Right cardiac atrium (tissue), 5 donors: ENCODE results near the gene MSH3. TPM values are rescaled to one million over a fixed set of nuclear protein-coding genes. Genes with fewer than 3 reads are reported as not detected.

Source experiments
- ATAC-seq, 2 donors: fragments of 200-7000 bp; cut with Tn5 transposase; one replicate each; pipeline versions ENCODE4 v1.8.0 to v1.9.1; 2020; ENCODE audit warnings: moderate library complexity in 2 of 2, mild to moderate bottlenecking in 1 of 2
- DNase-seq, 3 donors: peaks; one replicate each; pipeline ENCODE4 v3.0.0-alpha.2; 2020
- H3K27ac ChIP-seq: one replicate; pipeline ENCODE4 v1.5.1; 2013; ENCODE audit warnings: mild to moderate bottlenecking, low read length, control low read depth, moderate library complexity
- H3K27me3 ChIP-seq: one replicate; pipeline ENCODE4 v1.6.1; 2013; ENCODE audit not compliant: control insufficient read depth, insufficient read depth
- H3K4me1 ChIP-seq: one replicate; pipeline ENCODE4 v1.6.1; 2013; ENCODE audit warnings: low read length; ENCODE audit not compliant: control insufficient read depth, insufficient read depth
- H3K4me3 ChIP-seq: one replicate; pipeline ENCODE4 v1.5.1; 2013; ENCODE audit warnings: low read length, control low read depth
- H3K9me3 ChIP-seq: one replicate; pipeline ENCODE4 v1.6.1; 2013; ENCODE audit warnings: low read length; ENCODE audit not compliant: control insufficient read depth
- WGBS: extraction: QIAGEN DNeasy Blood & Tissue Kit; methylation state at CpG from one replicate; pipeline ENCODE4 v1.1.7; 2013; 5-methylcytosine and 5-hydroxymethylcytosine counted together
- intact Hi-C, 4 donors: fragments of 100-400 bp; cut with DNase I; formaldehyde crosslinking; loops; one replicate each; pipeline versions ENCODE4 v1.11.0 to v1.14.0; 2022 to 2023
- polyA plus RNA-seq: library from polyadenylated mRNA; stranded (reverse); fragments of 200-250 nt; gene quantifications from one replicate; pipeline ENCODE4 v1.2.3, GENCODE V29; 2013
- total RNA-seq, 4 donors: library from RNA; stranded (reverse); fragmentation: NEBNext Ultra II Directional; extraction: Animal tissue kit (Norgen Biotek cat#: 25700); gene quantifications; one replicate each; pipeline ENCODE4 v1.2.1, GENCODE V29; 2021
- donor health status: healthy with polysubstance abuse.
- donor health status: DM: no; HTN: yes; CAD: no.
- donor health status: DM: no; HTN: no; CAD: no.
- donor health status: DM: no; HTN: yes; CAD: no; lungs with severe emphysema.
- donor health status: DM: yes; HTN: yes; CAD: no.

The MSH3 gene
- total and polyA plus RNA-seq, 5 donors = 4.2 to 12.4 (median 10.2) TPM

GRCh38 chr5:80753712-80754111 lies 99.3 kb downstream of the MSH3 start:
- WGBS = 69% methylated on average over 4 of the region's 4 CpGs
- no peaks in the 10 kb centered on the region for H3K9me3 ChIP-seq
- no peaks in the 10 kb centered on the region for H3K4me1 ChIP-seq
- intact Hi-C loops = no loop called here
- no peak for DNase-seq
- no peak overlapping the region for H3K27ac ChIP-seq
- no peaks in the 10 kb centered on the region for H3K27me3 ChIP-seq
- no peak overlapping the region for H3K4me3 ChIP-seq
- no peak for ATAC-seq

GRCh38 chr5:80754900-80755299 lies 100.4 kb downstream of the MSH3 start:
- no peaks in the 10 kb centered on the region for H3K27me3 ChIP-seq
- no peak overlapping the region for H3K27ac ChIP-seq
- H3K4me3 ChIP-seq = no peak overlapping the region
- ATAC-seq = no peak
- no peaks in the 10 kb centered on the region for H3K9me3 ChIP-seq
- H3K4me1 ChIP-seq = no peaks in the 10 kb centered on the region
- intact Hi-C loops = no loop called here
- DNase-seq = no peak
- 58% methylated on average over 7 of the region's 7 CpGs for WGBS

- DNase-seq = no peak
- H3K4me1 ChIP-seq = no peaks in the 10 kb centered on the region
- H3K9me3 ChIP-seq = no peaks in the 10 kb centered on the region
- no peak overlapping the region for H3K27ac ChIP-seq
- H3K27me3 ChIP-seq = no peaks in the 10 kb centered on the region
- H3K4me3 ChIP-seq = no peak overlapping the region
- intact Hi-C loops = no loop called here
- 70% methylated on average over 3 of the region's 3 CpGs for WGBS
- no peak for ATAC-seq
Observed at GRCh38 chr5:80755626-80756025, 101.2 kb downstream of the MSH3 start.

- Histone ChIP-seq H3K9me3 (no peaks in the 10 kb centered on the region), H3K4me3 (no peak overlapping the region), H3K27me3 (no peaks in the 10 kb centered on the region), H3K27ac (no peak overlapping the region), H3K4me1 (no peaks in the 10 kb centered on the region)
- WGBS = 81% methylated on average over 1 of the region's 1 CpG
- ATAC-seq (no peak), DNase-seq (no peak)
- intact Hi-C loops = no loop called here
Observed at GRCh38 chr5:80756292-80756691, 101.8 kb downstream of the MSH3 start.

- H3K4me3 ChIP-seq = no peak overlapping the region
- intact Hi-C loops = no loop called here
- ATAC-seq (no peak), DNase-seq (no peak)
- 73% methylated on average over 1 of the region's 1 CpG for WGBS
- no peak overlapping the region for H3K27ac ChIP-seq
- no peaks in the 10 kb centered on the region for H3K4me1 ChIP-seq
- no peaks in the 10 kb centered on the region for H3K9me3 ChIP-seq
- H3K27me3 ChIP-seq = no peaks in the 10 kb centered on the region
Observed at GRCh38 chr5:80757290-80757689, 102.8 kb downstream of the MSH3 start.

GRCh38 chr5:80759866-80760577 lies 105.6 kb downstream of the MSH3 start:
- no peak overlapping the region for H3K27ac ChIP-seq
- H3K9me3 ChIP-seq = no peaks in the 10 kb centered on the region
- ATAC-seq = no peak

GRCh38 chr5:80760680-80761079 lies 106.2 kb downstream of the MSH3 start:
- ATAC-seq (no peak), DNase-seq (no peak)
- no peaks in the 10 kb centered on the region for H3K4me1 ChIP-seq
- intact Hi-C loops = no loop called here
- H3K27me3 ChIP-seq = no peaks in the 10 kb centered on the region
- WGBS = 100% methylated on average over 1 of the region's 1 CpG
- no peak overlapping the region for H3K27ac ChIP-seq
- H3K4me3 ChIP-seq = no peak overlapping the region
- H3K9me3 ChIP-seq = no peaks in the 10 kb centered on the region

More at GRCh38 chr5:80759866-80760577, 105.6 kb downstream of the MSH3 start:
- no peak for DNase-seq
- H3K27me3 ChIP-seq = no peaks in the 10 kb centered on the region
- H3K4me1 ChIP-seq = no peaks in the 10 kb centered on the region
- intact Hi-C loops = no loop called here
- H3K4me3 ChIP-seq = no peak overlapping the region
- 98% methylated on average over 5 of the region's 5 CpGs for WGBS

- Histone ChIP-seq H3K9me3 (no peaks in the 10 kb centered on the region), H3K27me3 (no peaks in the 10 kb centered on the region), H3K4me3 (no peak overlapping the region), H3K4me1 (no peaks in the 10 kb centered on the region), H3K27ac (no peak overlapping the region)
- intact Hi-C loops = no loop called here
- WGBS = 96% methylated on average over 5 of the region's 5 CpGs
- ATAC-seq (no peak), DNase-seq (no peak)
Observed at GRCh38 chr5:80761176-80761575, 106.7 kb downstream of the MSH3 start.

- H3K4me1 ChIP-seq = no peaks in the 10 kb centered on the region
- DNase-seq = no peak
- no peaks in the 10 kb centered on the region for H3K9me3 ChIP-seq
- H3K27me3 ChIP-seq = no peaks in the 10 kb centered on the region
- H3K27ac ChIP-seq = no peak overlapping the region
- no peak for ATAC-seq
- no peak overlapping the region for H3K4me3 ChIP-seq
- WGBS = 77% methylated on average over 1 of the region's 1 CpG
- intact Hi-C loops = no loop called here
Observed at GRCh38 chr5:80761966-80762365, 107.5 kb downstream of the MSH3 start.

GRCh38 chr5:80762573-80762972 lies 108.1 kb downstream of the MSH3 start:
- intact Hi-C loops = no loop called here
- H3K9me3 ChIP-seq = no peaks in the 10 kb centered on the region
- H3K27ac ChIP-seq = no peak overlapping the region
- ATAC-seq (no peak), DNase-seq (no peak)
- H3K4me3 ChIP-seq = no peak overlapping the region
- H3K4me1 ChIP-seq = no peaks in the 10 kb centered on the region
- WGBS = 99% methylated on average over 4 of the region's 4 CpGs
- no peaks in the 10 kb centered on the region for H3K27me3 ChIP-seq

GRCh38 chr5:80763211-80763610 lies 108.8 kb downstream of the MSH3 start:
- no peaks in the 10 kb centered on the region for H3K9me3 ChIP-seq
- no peak for DNase-seq
- ATAC-seq = no peak
- no peak overlapping the region for H3K4me3 ChIP-seq
- no peak overlapping the region for H3K27ac ChIP-seq
- 78% methylated on average over 3 of the region's 3 CpGs for WGBS
- no peaks in the 10 kb centered on the region for H3K27me3 ChIP-seq
- intact Hi-C loops = no loop called here
- H3K4me1 ChIP-seq = no peaks in the 10 kb centered on the region
